ENCODE measurements around the gene POLRMT.

POLRMT gene

GRCh38 chr19:574658-575526, 58.4 kb downstream of the POLRMT start:
- H3K36me3 ChIP-seq (replicated peaks), result peaks cover 11% of the 10 kb centered on the region
- peak; percentile 15 for DNase-seq
- in situ Hi-C loops (cut with HindIII; ENCODE audit: low pct_ligation_motif_present, low sequenced_read_pairs), result no loop called here
- H3K4me3 ChIP-seq (ENCODE audit: low read depth, low read length), result peak overlapping the region; percentile 27
- H3K27me3 ChIP-seq (replicated peaks), result no peaks in the 10 kb centered on the region
- no peak overlapping the region for H3K27ac ChIP-seq
- TF ChIP-seq CTCF (IDR thresholded peaks at IDR 0.05; ENCODE audit: low read depth, low read length, missing control alignments), result no peak

- H3K27ac ChIP-seq, result peak overlapping the region; percentile 58
- peaks cover 3% of the 10 kb centered on the region for H3K36me3 ChIP-seq (replicated peaks)
- H3K4me3 ChIP-seq (ENCODE audit: low read depth, low read length), result peak overlapping the region; percentile 90
- TF ChIP-seq CTCF (IDR thresholded peaks at IDR 0.05; ENCODE audit: low read depth, low read length, missing control alignments), result no peak
- H3K27me3 ChIP-seq (replicated peaks), result no peaks in the 10 kb centered on the region
- in situ Hi-C loops (cut with HindIII; ENCODE audit: low pct_ligation_motif_present, low sequenced_read_pairs), result no loop called here
- DNase-seq, result no peak
Measured at GRCh38 chr19:573519-573825, 59.9 kb downstream of the POLRMT start.

GRCh38 chr19:572743-573518, 60.4 kb downstream of the POLRMT start:
- H3K4me3 ChIP-seq (ENCODE audit: low read depth, low read length), result peak overlapping the region; percentile 90
- H3K36me3 ChIP-seq (replicated peaks), result no peaks in the 10 kb centered on the region
- peak; percentile 45 for DNase-seq
- in situ Hi-C loops (cut with HindIII; ENCODE audit: low pct_ligation_motif_present, low sequenced_read_pairs), result no loop called here
- H3K27ac ChIP-seq, result peak overlapping the region; percentile 58
- no peaks in the 10 kb centered on the region for H3K27me3 ChIP-seq (replicated peaks)
- no peak for TF ChIP-seq CTCF (IDR thresholded peaks at IDR 0.05; ENCODE audit: low read depth, low read length, missing control alignments)

DNA sequence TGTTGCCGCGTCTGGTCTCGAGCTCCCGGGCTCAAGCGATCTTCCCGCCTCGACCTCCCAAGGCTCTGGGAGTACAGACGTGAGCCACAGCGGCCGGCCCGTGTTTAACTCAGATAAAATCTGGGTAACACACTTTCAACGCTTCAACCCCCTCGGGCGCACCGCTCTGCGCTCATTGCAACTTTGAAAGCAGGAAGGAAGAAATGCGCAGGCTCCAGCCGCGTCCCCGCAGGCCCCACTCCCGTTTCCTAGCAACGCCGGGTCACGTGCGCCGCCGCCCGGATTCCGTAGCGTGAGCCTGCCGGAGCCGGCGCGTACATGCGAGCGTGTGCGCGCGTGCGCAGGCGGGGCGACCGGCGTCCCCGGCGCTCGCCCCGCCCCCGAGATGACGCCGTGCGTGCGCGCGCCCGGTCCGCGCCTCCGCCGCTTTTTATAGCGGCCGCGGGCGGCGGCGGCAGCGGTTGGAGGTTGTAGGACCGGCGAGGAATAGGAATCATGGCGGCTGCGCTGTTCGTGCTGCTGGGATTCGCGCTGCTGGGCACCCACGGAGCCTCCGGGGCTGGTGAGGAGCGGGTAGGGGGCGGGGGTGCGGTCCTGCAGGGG, 61.1 kb downstream of the POLRMT start, which contains the start of gene BSG:
Gene BSG, plus strand, starts transcription at position 457 of the 603 bp plus-strand sequence. Its CDS starts 39 bp downstream, at position 496.
- no peak for TF ChIP-seq CTCF (IDR thresholded peaks at IDR 0.05; ENCODE audit: low read depth, low read length, missing control alignments)
- in situ Hi-C loops (cut with HindIII; ENCODE audit: low pct_ligation_motif_present, low sequenced_read_pairs), result no loop called here
- no peaks in the 10 kb centered on the region for H3K27me3 ChIP-seq (replicated peaks)
- peak within 1 kb of the TSS; percentile 58 for H3K27ac ChIP-seq
- H3K4me3 ChIP-seq (ENCODE audit: low read depth, low read length), result peak within 1 kb of the TSS; percentile 90
- no peaks in the 10 kb centered on the region for H3K36me3 ChIP-seq (replicated peaks)
- DNase-seq, result peak; percentile 93

DNA sequence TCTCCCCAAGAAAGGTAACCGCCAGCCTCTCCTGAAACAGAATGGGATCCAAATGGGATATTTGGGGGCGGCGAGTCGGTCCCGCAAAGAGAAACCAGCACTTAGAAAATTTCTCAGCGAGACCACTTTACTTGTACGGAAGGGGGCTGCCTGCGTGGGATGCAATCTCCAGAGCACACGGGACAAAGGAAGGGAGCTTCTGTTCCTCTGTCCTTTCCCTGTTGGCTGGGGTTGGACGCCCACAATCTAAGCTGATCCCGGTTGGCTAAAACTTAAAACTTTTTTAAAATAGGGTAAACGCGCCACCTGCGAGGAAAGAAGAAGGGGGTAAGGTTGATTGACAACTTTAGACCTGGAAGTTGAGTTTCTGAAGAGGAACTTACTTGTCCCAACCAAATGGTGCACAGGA, 61.8 kb downstream of the POLRMT start:
- in situ Hi-C loops (cut with HindIII; ENCODE audit: low pct_ligation_motif_present, low sequenced_read_pairs), result no loop called here
- Histone ChIP-seq H3K4me3 (ENCODE audit: low read depth, low read length) (peak overlapping the region; percentile 60), H3K27ac (peak overlapping the region; percentile 34), H3K36me3 (replicated peaks) (no peaks in the 10 kb centered on the region), H3K27me3 (replicated peaks) (no peaks in the 10 kb centered on the region)
- no peak for DNase-seq
- TF ChIP-seq CTCF (IDR thresholded peaks at IDR 0.05; ENCODE audit: low read depth, low read length, missing control alignments), result no peak
